Tibial nerve (tissue), 3 donors: ENCODE results near the gene ENOPH1.

Source experiments
- CTCF ChIP-seq, 5 experiments: fragments of 200-600 bp in 3 of 5; fragments of 450-650 bp in 2 of 5; sonication (generic) in 3 of 5; IDR thresholded peaks; one replicate each; pipeline ENCODE4 v1.5.1; 2016 to 2019; ENCODE audit warnings: antibody characterized with exemption in 5 of 5, mild to moderate bottlenecking in 3 of 5, moderate library complexity in 2 of 5
- POLR2A ChIP-seq, 2 donors: fragments of 450-650 bp; IDR thresholded peaks; one replicate each; pipeline ENCODE4 v1.6.1; 2017; ENCODE audit warnings: antibody characterized with exemption in 2 of 2, mild to moderate bottlenecking in 2 of 2, moderate library complexity in 2 of 2

GRCh38 chr4:82484996-82485783 is 54.8 kb downstream of the ENOPH1 start:
- TF ChIP-seq CTCF (IDR thresholded peaks at IDR 0.05) (no peak), POLR2A (IDR thresholded peaks at IDR 0.05) (no peak)
